ENCODE measurements around the gene RFLNA.
"Not testable (repeated sequence)": the region's sequence is repeated elsewhere in the genome, so short reads cannot be mapped to it uniquely, and the experiment has no call there.

Gene RFLNA

DNA sequence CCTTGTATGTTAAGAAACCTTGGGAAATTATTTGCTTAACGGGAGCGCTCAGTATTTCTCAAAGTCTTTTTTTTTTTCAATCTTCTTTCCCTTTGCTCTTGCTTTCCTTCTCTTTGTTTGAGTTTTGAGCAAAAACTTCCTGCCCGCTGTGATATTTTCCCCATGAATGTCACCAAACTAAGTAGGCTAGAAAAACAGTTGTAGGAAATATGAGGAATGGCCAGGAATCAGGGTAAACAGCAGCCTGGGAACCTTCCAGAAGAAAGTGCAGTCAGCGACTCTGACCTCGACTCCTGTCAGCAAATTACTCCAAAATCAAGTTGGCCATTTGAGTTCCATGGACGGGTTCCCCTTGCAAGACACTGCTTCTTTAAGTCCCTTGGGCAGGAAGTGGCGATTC, 11.6 kb upstream of the RFLNA start:
- DNase-seq, result no peak

GRCh38 chr12:124284368-124284767, 10.5 kb upstream of the RFLNA start:
- no peak for DNase-seq

DNA sequence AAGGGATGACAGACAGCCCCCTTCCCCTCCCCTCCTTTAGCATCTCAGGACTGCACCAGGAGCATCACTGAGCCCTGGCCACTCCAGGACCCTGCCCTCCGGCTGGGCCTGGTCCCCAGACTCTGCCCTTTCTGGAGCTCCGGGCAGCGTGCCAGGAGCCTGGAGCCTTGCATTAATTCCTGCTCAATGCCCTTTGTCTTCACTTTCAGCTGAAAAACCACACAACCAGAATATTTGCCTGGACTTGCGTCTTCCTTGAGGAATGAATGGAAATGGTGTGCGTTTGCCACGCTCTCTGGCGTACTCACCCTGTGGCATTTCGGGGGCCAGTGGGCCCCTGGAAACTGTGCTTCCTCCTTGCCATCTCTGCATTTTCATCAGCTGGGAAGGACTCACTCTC, 8.5 kb upstream of the RFLNA start:
- no peak for DNase-seq

GRCh38 chr12:124286971-124287370, 7.9 kb upstream of the RFLNA start:
- DNase-seq, result no peak

DNA sequence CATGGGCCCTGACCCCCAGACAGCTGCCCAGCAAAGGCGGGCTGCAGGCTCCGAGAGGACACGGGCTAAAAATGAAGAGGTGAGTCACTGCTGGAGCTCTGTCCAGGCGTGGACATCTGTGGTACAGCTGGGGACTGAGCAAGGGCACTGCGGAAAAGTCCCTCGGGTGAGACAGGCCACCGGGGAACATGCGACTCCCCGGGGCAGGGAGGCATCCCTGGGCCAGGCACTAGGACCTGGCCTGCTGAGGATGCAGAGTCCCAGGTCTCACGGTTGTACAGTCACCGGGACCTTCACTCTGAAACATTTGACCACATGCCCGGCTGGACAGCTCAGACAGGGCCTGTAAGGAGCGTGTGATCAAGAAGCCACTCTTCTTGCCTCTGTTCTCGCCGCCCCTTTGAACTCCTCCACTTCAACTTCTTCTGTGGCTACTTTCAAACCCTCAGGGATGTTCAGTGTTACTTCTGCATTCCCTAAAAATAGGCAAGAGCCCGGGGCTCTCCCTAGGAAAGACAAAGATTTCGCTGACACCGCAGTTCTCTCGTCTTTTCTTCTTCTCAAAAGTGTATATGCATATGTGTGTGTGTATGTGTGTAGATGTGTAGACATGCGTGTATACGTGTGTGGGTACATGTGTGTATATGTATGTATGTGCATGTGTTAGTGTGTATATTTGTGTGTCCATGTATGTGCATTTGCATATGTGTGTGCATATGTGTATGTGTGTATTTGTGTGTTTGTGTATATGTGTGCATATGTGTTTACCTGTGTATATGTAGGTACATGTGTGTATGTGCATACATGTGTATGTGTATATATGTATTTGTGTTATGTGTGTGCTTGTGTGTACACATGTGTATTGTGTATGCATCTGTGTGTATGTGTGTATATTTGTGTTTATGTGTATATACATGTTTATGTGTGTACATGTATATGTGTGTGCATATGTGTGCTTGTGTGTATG, 5.0 kb upstream of the RFLNA start:
- DNase-seq, result no peak

DNA sequence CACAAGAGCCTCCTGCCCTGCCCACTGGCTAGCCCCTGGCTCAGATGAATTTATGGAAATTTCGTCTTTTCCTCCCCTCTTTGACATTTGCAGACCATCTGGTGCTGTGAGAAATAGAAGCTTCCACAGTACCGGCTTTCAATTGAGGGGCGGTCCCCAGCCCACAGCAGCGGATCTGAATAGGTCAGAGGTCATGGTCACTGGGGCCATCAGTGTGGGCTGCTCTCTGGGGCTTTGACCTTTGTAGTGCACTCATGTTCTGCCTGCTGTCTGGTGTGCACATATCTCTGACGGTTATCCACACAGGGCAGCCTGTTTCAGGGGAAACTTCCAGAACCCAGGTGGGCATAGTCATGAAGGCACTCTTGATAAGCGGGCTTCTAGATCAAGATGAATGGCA, 2.5 kb upstream of the RFLNA start:
- DNase-seq, result no peak

- DNase-seq, result no peak
Measured at GRCh38 chr12:124293286-124294003, 1.4 kb upstream of the RFLNA start.

GRCh38 chr12:124295431-124296058, 652 bp downstream of the RFLNA start:
- DNase-seq, result no peak

- no peak for DNase-seq
Measured at GRCh38 chr12:124296295-124296915, 1.5 kb downstream of the RFLNA start.

DNA sequence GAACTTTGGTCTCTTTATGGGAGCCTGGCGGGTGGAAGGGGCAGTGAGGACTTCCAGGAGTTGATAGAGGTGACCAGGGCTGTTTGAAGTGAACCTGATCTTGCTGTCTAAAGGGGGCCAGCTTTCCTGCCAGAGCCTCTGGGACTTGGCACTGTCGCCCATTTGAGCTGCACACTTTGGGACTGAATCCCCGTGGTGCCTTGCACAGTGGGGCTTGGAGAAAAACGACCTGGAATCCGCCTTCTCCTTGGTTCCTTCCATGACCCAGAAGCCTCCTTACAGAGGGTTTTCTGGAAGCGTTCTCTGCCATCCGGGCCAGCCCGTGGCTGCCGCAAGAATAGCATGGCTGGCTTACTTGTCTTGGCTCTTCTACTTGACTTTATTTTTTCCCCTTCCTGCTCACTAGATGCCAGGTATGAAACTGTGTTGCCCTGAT, 2.0 kb downstream of the RFLNA start:
- DNase-seq, result no peak

GRCh38 chr12:124297389-124297788, 2.5 kb downstream of the RFLNA start:
- no peak for DNase-seq

- no peak for DNase-seq
Measured at GRCh38 chr12:124297856-124298255, 3.0 kb downstream of the RFLNA start.

- no peak for DNase-seq
Measured at GRCh38 chr12:124298685-124299410, 4.0 kb downstream of the RFLNA start.

DNA sequence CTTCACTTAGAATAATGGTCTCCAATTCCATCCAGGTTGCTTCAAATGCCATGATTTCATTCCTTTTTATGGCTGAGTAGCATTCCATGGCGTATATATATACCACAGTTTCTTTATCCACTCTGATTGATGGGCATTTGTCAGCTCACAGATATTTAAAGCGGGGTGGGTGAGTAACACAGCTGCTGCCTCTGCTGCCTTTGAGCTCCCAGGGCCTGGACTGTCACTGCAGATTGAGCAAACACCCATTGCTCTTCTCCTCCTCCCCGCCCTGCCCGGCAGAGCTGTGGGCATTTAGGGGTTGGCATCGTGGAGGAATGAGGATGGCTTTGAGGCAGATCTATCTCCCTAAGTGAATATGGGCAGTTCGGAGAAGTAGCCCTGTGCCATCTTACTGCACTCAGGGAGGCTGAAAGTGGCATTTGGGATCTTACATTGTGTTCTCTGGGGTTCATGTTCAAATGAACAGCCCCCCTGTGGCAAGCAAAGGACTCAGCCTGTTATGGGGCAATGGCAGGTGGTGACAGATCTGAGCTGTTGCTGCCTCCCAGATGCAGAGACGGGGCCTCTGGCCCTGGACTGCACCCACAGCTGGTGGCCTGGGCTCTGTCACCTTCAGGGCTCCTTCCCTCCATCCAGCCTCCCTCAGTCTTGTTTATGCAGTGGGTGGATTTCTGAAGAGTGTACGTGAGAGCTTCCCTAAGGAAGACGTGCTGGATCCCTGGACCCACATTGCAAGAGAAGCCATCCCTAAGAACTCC, 4.9 kb downstream of the RFLNA start:
- no peak for DNase-seq

GRCh38 chr12:124300657-124301056, 5.8 kb downstream of the RFLNA start:
- DNase-seq, result not testable (repeated sequence)

DNA sequence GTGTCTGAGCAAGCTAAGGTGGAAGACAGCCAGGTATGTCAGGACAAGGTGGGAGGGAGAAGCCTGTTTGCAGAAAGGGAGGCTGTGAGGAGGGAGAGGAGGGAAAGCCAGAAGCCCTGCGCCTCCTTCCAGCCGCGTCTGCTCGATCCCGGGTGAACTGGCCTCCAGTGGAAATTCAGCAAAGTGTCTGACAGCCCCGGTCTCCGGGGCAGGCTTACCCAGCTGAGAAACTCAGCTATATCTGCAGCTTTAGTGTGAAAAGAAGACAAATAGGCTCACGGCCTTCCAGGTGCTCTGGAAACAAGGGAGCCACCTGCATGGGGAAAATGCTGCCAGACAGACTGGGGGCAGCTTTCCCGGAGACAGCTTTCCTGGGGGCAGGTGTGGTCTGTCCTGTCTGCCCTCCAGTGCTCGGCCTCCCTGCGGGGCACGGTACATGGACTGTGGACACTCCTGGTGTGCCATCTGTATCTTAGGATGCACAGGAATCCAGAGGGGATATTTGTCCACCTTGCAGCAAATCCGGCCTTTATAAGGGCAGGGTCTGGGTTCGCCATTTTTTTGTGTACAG, 6.3 kb downstream of the RFLNA start:
- no peak for DNase-seq

GRCh38 chr12:124302241-124302806, 7.4 kb downstream of the RFLNA start:
- DNase-seq, result no peak

GRCh38 chr12:124302807-124303578, 8.1 kb downstream of the RFLNA start:
- no peak for DNase-seq

DNA sequence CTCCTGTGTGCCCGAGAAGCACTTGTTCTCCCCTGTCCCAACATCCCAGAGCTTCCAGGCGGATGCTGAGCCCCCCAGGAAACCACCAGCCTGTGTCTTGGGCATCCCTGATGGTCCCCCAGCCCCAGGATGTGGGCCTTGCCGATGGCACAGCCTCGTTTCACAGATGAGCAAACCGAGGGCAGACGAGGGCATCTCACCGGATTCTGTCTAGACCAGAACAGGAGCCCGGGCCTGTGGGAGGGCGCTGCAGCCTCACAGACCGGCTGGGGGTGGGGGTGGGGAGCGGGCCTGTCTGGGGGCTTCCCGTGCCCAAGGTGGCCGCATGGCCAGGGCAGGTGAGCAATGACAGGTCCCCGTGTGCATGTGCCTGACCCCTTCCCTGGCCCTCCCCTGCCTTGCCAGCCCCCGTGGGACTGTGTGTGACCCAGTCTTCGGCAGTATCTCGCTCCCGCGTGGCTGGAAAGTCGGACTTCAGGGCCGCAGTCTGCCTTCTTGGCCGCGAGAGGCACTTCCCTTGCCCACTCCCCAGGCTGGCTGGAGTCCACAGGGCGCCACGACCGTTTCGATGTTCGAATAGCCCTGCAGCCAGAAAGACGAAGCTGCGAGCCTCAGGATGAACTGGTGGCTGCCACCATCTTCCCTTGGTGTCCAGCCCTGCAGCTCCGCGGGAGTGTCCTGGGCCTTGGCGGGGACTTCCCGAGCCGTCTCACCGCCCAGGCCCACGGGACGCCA, 8.9 kb downstream of the RFLNA start:
- no peak for DNase-seq
